GM12878 (cell line): ENCODE measurements around the gene CCDC141. TPM values are rescaled to one million over a fixed set of nuclear protein-coding genes. Genes with fewer than 3 reads are reported as not detected.

Source experiments
- ATAC-seq: fragments of 200-7000 bp; cut with Tn5 transposase; 3 replicates; pipeline ENCODE4 v1.9.1; 2020; ENCODE audit warnings: mild to moderate bottlenecking, moderate library complexity
- BruUV-seq: library from RNA; stranded (reverse); fragments of 400-500 nt; replicated peaks from 2 replicates; lab custom pipeline; 2021; lab: Mats Ljungman, UMichigan
- CTCF ChIA-PET: fragments of 300-600 bp; sonication (Branson Sonifier 250); formaldehyde crosslinking; extraction: SDS; loops from one replicate; lab custom pipeline; 2021; ENCODE audit warnings: inconsistent platforms; lab: Yijun Ruan, JAX
- POLR2A ChIA-PET: fragments of 350-600 bp; formaldehyde crosslinking; extraction: SDS; loops from one replicate; lab custom pipeline; 2021; ENCODE audit warnings: inconsistent platforms; lab: Charles Lee
- RAD21 ChIA-PET: fragments of 300-600 bp; sonication (Branson Sonifier 250); formaldehyde crosslinking; loops from one replicate; lab custom pipeline; 2023; ENCODE audit warnings: antibody characterized with exemption; ENCODE audit not compliant: unreplicated experiment; lab: Charles Lee
- SMC1A ChIA-PET: fragments of 300-600 bp; sonication (Branson Sonifier 250); formaldehyde crosslinking; loops from one replicate; lab custom pipeline; 2023; ENCODE audit not compliant: unreplicated experiment, uncharacterized antibody; lab: Charles Lee
- DNase-seq: peaks from one replicate; pipeline ENCODE4 v3.0.0-alpha.2; 2011; ENCODE audit warnings: low read depth, low spot score
- FAIRE-seq: peaks from 3 replicates; lab custom pipeline; 2011; peaks lifted over from hg19 to GRCh38; lab: Jason Lieb, UNC
- H2AFZ ChIP-seq: 2 replicates; pipeline ENCODE4 v1.6.0; 2011; ENCODE audit warnings: low read depth, low read length, control low read depth; ENCODE audit not compliant: control insufficient read depth
- H3K27ac ChIP-seq: 2 replicates; pipeline ENCODE4 v1.5.1; 2011; ENCODE audit warnings: control low read depth; ENCODE audit not compliant: control insufficient read depth, insufficient read depth
- H3K27me3 ChIP-seq, 2 experiments: replicated peaks in 1 of 2; 2 replicates each; pipeline versions ENCODE4 v1.6.0 to v1.6.1; 2011; ENCODE audit warnings: low read length in 1 of 2; ENCODE audit not compliant: control insufficient read depth in 2 of 2, insufficient read depth in 2 of 2
- H3K36me3 ChIP-seq, 2 experiments: 2 replicates each; pipeline ENCODE4 v1.5.1; 2011; ENCODE audit warnings: low read length in 1 of 2; ENCODE audit not compliant: control insufficient read depth in 2 of 2, insufficient read depth in 2 of 2
- H3K4me1 ChIP-seq: 2 replicates; pipeline ENCODE4 v1.6.1; 2011; ENCODE audit warnings: mild to moderate bottlenecking, low read length, moderate library complexity, mixed read lengths; ENCODE audit not compliant: control insufficient read depth, insufficient read depth
- H3K4me2 ChIP-seq: 2 replicates; pipeline ENCODE4 v1.6.0; 2011; ENCODE audit warnings: control low read depth; ENCODE audit not compliant: control insufficient read depth, insufficient read depth
- H3K4me3 ChIP-seq: fragments of 200-600 bp; sonication (generic); 2 replicates; pipeline ENCODE4 v1.5.1; 2016
- H3K79me2 ChIP-seq: 2 replicates; pipeline ENCODE4 v1.6.0; 2011; ENCODE audit warnings: low read length; ENCODE audit not compliant: control insufficient read depth, insufficient read depth
- H3K9ac ChIP-seq: 2 replicates; pipeline ENCODE4 v1.8.0; 2011; ENCODE audit warnings: low read length, control low read depth, mixed read lengths; ENCODE audit not compliant: control insufficient read depth, insufficient read depth
- H3K9me3 ChIP-seq: replicated peaks from 3 replicates; pipeline ENCODE4 v1.5.1; 2011; ENCODE audit warnings: mild to moderate bottlenecking, low read length; ENCODE audit not compliant: control insufficient read depth, insufficient read depth
- H4K20me1 ChIP-seq: 2 replicates; pipeline ENCODE4 v1.6.0; 2011; ENCODE audit not compliant: control insufficient read depth, insufficient read depth
- DPF2 ChIP-seq: fragments of 450-650 bp; IDR thresholded peaks from 2 replicates; pipeline ENCODE4 v1.6.1; 2017; ENCODE audit warnings: mild to moderate bottlenecking
- JUNB ChIP-seq: IDR thresholded peaks from 2 replicates; pipeline ENCODE4 v1.6.1; 2016; ENCODE audit warnings: antibody characterized with exemption, mild to moderate bottlenecking
- NBN ChIP-seq: fragments of 450-650 bp; IDR thresholded peaks from 2 replicates; pipeline ENCODE4 v1.6.1; 2016
- NKRF ChIP-seq: fragments of 450-650 bp; conservative IDR thresholded peaks from 2 replicates; pipeline ENCODE4 v1.6.1; 2017; ENCODE audit warnings: mild to moderate bottlenecking, moderate library complexity
- PKNOX1 ChIP-seq: fragments of 450-650 bp; IDR thresholded peaks from 2 replicates; pipeline ENCODE4 v1.6.1; 2016; ENCODE audit warnings: mild to moderate bottlenecking
- POLR2AphosphoS5 ChIP-seq: IDR thresholded peaks from 2 replicates; pipeline ENCODE4 v1.6.1; 2011; ENCODE audit warnings: mild to moderate bottlenecking, low read length, inconsistent platforms
- RAD51 ChIP-seq: fragments of 450-650 bp; IDR thresholded peaks from 2 replicates; pipeline ENCODE4 v1.6.1; 2016; ENCODE audit warnings: moderate library complexity, mild to moderate bottlenecking, inconsistent platforms
- RELA ChIP-seq: fragments of 450-650 bp; IDR thresholded peaks from 2 replicates; pipeline ENCODE4 v1.8.0; 2014; ENCODE audit warnings: borderline replicate concordance; ENCODE audit not compliant: partially characterized antibody
- SMC3 ChIP-seq: IDR thresholded peaks from 2 replicates; pipeline ENCODE4 v1.6.1; 2011; ENCODE audit warnings: low read length, improper control_type of control experiment, borderline replicate concordance
- SRF ChIP-seq, 2 experiments: IDR thresholded peaks; 2 replicates each; pipeline ENCODE4 v1.6.1; 2011; ENCODE audit warnings: low read depth in 2 of 2, low read length in 2 of 2, mild to moderate bottlenecking in 1 of 2, moderate library complexity in 1 of 2
- ZNF274 ChIP-seq: IDR thresholded peaks from one replicate; pipeline ENCODE4 v1.8.0; 2011; ENCODE audit not compliant: insufficient read length, insufficient read depth
- ZNF622 ChIP-seq: fragments of 450-650 bp; IDR thresholded peaks from 2 replicates; pipeline ENCODE4 v1.6.1; 2017; ENCODE audit warnings: mild to moderate bottlenecking, inconsistent platforms
- ZNF687 ChIP-seq: fragments of 450-650 bp; IDR thresholded peaks from 2 replicates; pipeline ENCODE4 v1.6.1; 2017; ENCODE audit warnings: mild to moderate bottlenecking, moderate library complexity
- WGBS: methylation state at CpG from one replicate; pipeline ENCODE4 v1.1.6; 2016; ENCODE audit warnings: low lambda C conversion rate; ENCODE audit not compliant: insufficient replicate concordance, insufficient coverage; ENCODE audit errors: missing lambda C conversion rate; 5-methylcytosine and 5-hydroxymethylcytosine counted together
- in situ Hi-C: fragments of 300-500 bp; cut with MboI; formaldehyde crosslinking; loops from 9 replicates; pipeline ENCODE4 v1.14.3; 2018; ENCODE audit warnings: mixed read lengths
- intact Hi-C: fragments of 100-400 bp; cut with micrococcal nuclease; formaldehyde crosslinking; loops from one replicate; pipeline ENCODE4 v1.14.2; 2022; ENCODE audit not compliant: unreplicated experiment
- polyA plus RNA-seq, 11 experiments: library from polyadenylated mRNA; depleted of rRNA in 4 of 11; unstranded in 6 of 11; stranded (reverse) in 5 of 11; fragments of >200 nt; fragmentation: Nextera tagmentation in 4 of 11; fragmentation: Illumina TruSeq in 1 of 11; extraction: Ambion mirVana in 4 of 11; extraction: Trizol in 1 of 11; gene quantifications; 1 replicate in 1 of 11; 2 replicates in 10 of 11; pipeline versions ENCODE4 v1.2.1 to v1.2.3, GENCODE V29; 2011 to 2016; ENCODE audit warnings: inconsistent platforms in 2 of 11, missing spikeins in 2 of 11, low read depth in 1 of 11
- total RNA-seq, 4 experiments: library from RNA; depleted of rRNA in 3 of 4; stranded (reverse); fragments of >200 nt in 3 of 4; fragmentation: Illumina TruSeq in 1 of 4; extraction: Trizol in 1 of 4; gene quantifications; 2 replicates each; pipeline versions ENCODE4 v1.2.1 to v1.2.3, GENCODE V29; 2013 to 2021

The CCDC141 gene
- total and polyA plus RNA-seq, 10 of the 15 experiments (the other 5 are each of a cell fraction or from before 2014, with no cell fraction given) = 0.84 to 12.5 (median 3.6) TPM

GRCh38 chr2:178976351-178976750 lies 73.6 kb downstream of the CCDC141 start:
- Histone ChIP-seq H3K9ac (no peak overlapping the region), H2AFZ (no peak overlapping the region), H3K4me3 (no peak overlapping the region), H3K36me3 (peaks cover 0 to 1% of the 10 kb centered on the region in 2 experiments; a peak in 1 of 4 replicates), H3K9me3 (no peaks in the 10 kb centered on the region), H3K4me1 (no peaks in the 10 kb centered on the region), H3K27ac (no peak overlapping the region), H3K4me2 (no peak overlapping the region), H4K20me1 (no peaks in the 10 kb centered on the region)
- ChIA-PET CTCF (interaction anchor here (1.5 to 1.8 kb wide), 4 partner anchors 12 to 153 kb away, joined by 3 to 8 read pairs (median 5); no protein-coding TSS in a partner anchor), POLR2A (no interaction called here), RAD21 (interaction anchor here (1.2 to 1.4 kb wide), 2 partner anchors 44 to 153 kb away, joined by 4 read pairs; no protein-coding TSS in a partner anchor)
- intact Hi-C loops (no loop called here), in situ Hi-C loops (no loop called here)
- BruUV-seq = no TSS peak
- WGBS = 61% methylated on average over 2 of the region's 2 CpGs
- FAIRE-seq = no peak
- TF ChIP-seq NBN (no peak), SMC3 (no peak), PKNOX1 (no peak), ZNF687 (no peak), DPF2 (no peak), POLR2AphosphoS5 (no peak), NKRF (no peak), SRF (IDR thresholded peaks at IDR 0.05; ENCODE audit: low read depth in 2 of 2, low read length in 2 of 2) (no peak), RAD51 (no peak), ZNF274 (no peak), JUNB (no peak), RELA (no peak), ZNF622 (no peak)
- TF ChIP-seq, all 136 proteins: peak for 0
- ATAC-seq (no peak), DNase-seq (no peak)
- H3K79me2 ChIP-seq = no peaks in the 10 kb centered on the region
- H3K27me3 ChIP-seq = no peaks in the 10 kb centered on the region
- SMC1A ChIA-PET = interaction anchor here (1.0 to 5.4 kb wide), 7 partner anchors 13 to 153 kb away, joined by 3 to 32 read pairs (median 4); no protein-coding TSS in a partner anchor
